NT2/D1 (cell line): ENCODE results near the gene PIK3R4.

Experiments used
- YY1 ChIP-seq: IDR thresholded peaks from 2 replicates; pipeline ENCODE4 v1.6.1; 2011; ENCODE audit not compliant: insufficient read length, insufficient read depth
- ZNF274 ChIP-seq: IDR thresholded peaks from 2 replicates; pipeline ENCODE4 v1.6.1; 2011; ENCODE audit warnings: mild to moderate bottlenecking, low read depth, low read length

DNA sequence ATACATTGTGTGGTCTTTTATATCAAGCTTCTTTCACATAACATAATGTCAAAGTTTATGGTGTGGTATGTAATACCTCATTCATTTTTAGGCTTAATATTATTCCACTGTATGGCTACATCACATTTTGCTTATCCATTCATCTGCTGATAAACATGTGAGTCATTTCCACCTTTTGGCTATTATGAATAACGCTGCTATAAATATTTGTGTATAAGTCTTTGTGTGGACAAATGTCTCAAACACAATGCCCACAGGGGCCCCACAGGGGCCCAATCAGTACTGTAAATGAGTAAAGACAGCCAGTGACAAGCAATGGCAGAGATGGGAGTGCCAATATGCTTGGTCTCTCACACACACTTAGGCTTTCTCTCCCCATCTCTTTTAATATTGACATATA is 54.2 kb downstream of the PIK3R4 start:
- TF ChIP-seq YY1: no peak
- TF ChIP-seq ZNF274: no peak
